AG04450 (cell line): ENCODE results near the gene IKZF3. TPM values are rescaled to one million over a fixed set of nuclear protein-coding genes. Genes with fewer than 3 reads are reported as not detected.
"Not testable (repeated sequence)": the region's sequence is repeated elsewhere in the genome, so short reads cannot be mapped to it uniquely, and the experiment has no call there.

Source experiments
- CTCF ChIA-PET: fragments of 300-600, 350-600 bp; formaldehyde crosslinking; extraction: SDS; loops from one replicate; lab custom pipeline; 2022; ENCODE audit warnings: antibody characterized with exemption, inconsistent platforms; lab: Charles Lee
- POLR2A ChIA-PET: fragments of 350-600 bp; formaldehyde crosslinking; extraction: SDS; loops from one replicate; lab custom pipeline; 2021; ENCODE audit warnings: antibody characterized with exemption, inconsistent platforms; lab: Yijun Ruan, JAX
- DNase-seq: peaks from one replicate; pipeline ENCODE4 v3.0.0-alpha.2; 2011; ENCODE audit warnings: low read depth, low spot score
- H3K27ac ChIP-seq: one replicate; pipeline ENCODE4 v1.5.1; 2012; ENCODE audit warnings: low read depth, low read length, control low read depth
- H3K27me3 ChIP-seq: one replicate; pipeline ENCODE4 v1.6.0; 2012; ENCODE audit warnings: low read length; ENCODE audit not compliant: control insufficient read depth, insufficient read depth
- H3K4me3 ChIP-seq: 2 replicates; pipeline ENCODE4 v1.5.1; 2011; ENCODE audit warnings: mild to moderate bottlenecking, low read depth, low read length, control low read depth
- H3K9me3 ChIP-seq: 2 replicates; pipeline ENCODE4 v1.5.1; 2012; ENCODE audit warnings: low read length; ENCODE audit not compliant: control insufficient read depth, insufficient read depth
- polyA plus RNA-seq: library from polyadenylated mRNA; depleted of rRNA; stranded (reverse); fragments of >200 nt; gene quantifications from 2 replicates; pipeline ENCODE4 v1.2.3, GENCODE V29; 2011
- TF ChIP-seq, protein P1 (sequence below): IDR thresholded peaks from 2 replicates; pipeline ENCODE4 v1.5.1; 2011; ENCODE audit warnings: low read depth, low read length, control low read depth, inconsistent platforms

The IKZF3 gene
- polyA plus RNA-seq, 1 experiment = not detected

DNA sequence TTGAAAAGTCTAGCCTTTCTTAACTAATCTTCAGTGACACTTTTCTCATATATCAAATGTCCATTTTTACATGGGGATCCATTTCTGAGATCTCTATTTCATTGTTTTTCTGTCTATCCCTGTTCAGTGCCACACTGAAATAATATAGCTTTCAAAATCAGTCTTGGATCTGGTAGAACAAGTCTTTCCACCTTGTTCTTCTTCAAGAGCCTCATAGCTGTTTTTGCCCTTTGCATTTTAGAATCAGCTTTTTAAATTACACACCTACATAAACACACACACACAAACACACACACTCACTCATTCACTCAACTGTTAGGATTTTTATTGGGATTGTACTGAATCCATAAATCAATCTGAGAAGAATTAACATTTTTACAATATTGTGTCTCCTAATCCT is 35.1 kb upstream of the IKZF3 start:
- no peak for DNase-seq
- H3K27me3 ChIP-seq = no peaks in the 10 kb centered on the region
- ChIA-PET POLR2A (no interaction called here), CTCF (no interaction called here)
- no peaks in the 10 kb centered on the region for H3K9me3 ChIP-seq
- H3K4me3 ChIP-seq = no peak overlapping the region
- TF ChIP-seq, protein P1, sequence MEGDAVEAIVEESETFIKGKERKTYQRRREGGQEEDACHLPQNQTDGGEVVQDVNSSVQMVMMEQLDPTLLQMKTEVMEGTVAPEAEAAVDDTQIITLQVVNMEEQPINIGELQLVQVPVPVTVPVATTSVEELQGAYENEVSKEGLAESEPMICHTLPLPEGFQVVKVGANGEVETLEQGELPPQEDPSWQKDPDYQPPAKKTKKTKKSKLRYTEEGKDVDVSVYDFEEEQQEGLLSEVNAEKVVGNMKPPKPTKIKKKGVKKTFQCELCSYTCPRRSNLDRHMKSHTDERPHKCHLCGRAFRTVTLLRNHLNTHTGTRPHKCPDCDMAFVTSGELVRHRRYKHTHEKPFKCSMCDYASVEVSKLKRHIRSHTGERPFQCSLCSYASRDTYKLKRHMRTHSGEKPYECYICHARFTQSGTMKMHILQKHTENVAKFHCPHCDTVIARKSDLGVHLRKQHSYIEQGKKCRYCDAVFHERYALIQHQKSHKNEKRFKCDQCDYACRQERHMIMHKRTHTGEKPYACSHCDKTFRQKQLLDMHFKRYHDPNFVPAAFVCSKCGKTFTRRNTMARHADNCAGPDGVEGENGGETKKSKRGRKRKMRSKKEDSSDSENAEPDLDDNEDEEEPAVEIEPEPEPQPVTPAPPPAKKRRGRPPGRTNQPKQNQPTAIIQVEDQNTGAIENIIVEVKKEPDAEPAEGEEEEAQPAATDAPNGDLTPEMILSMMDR = no peak
- H3K27ac ChIP-seq = no peak overlapping the region

DNA sequence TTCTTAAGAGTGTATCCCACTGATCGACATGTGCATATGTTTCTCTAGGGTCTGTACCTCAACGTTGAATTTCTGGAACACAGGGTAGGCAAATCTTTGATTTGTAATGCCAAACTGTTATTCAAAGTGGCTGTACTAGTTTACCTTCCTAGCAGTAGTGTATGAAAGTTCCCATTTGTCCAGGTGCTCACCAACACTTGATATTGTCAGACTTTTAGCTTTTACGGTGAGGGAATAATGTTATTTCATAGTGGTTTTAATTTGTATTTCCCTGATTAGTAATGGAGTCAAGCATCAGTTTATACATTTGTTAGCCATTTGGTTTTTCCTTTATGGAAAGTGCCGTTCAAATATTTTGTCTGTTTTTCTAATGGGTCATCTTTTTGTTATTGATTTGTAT is 34.0 kb upstream of the IKZF3 start:
- H3K27ac ChIP-seq = no peak overlapping the region
- ChIA-PET POLR2A (no interaction called here), CTCF (no interaction called here)
- DNase-seq = no peak
- TF ChIP-seq, protein P1 = no peak
- no peak overlapping the region for H3K4me3 ChIP-seq
- peaks cover 4% of the 10 kb centered on the region for H3K27me3 ChIP-seq
- H3K9me3 ChIP-seq = no peaks in the 10 kb centered on the region

DNA sequence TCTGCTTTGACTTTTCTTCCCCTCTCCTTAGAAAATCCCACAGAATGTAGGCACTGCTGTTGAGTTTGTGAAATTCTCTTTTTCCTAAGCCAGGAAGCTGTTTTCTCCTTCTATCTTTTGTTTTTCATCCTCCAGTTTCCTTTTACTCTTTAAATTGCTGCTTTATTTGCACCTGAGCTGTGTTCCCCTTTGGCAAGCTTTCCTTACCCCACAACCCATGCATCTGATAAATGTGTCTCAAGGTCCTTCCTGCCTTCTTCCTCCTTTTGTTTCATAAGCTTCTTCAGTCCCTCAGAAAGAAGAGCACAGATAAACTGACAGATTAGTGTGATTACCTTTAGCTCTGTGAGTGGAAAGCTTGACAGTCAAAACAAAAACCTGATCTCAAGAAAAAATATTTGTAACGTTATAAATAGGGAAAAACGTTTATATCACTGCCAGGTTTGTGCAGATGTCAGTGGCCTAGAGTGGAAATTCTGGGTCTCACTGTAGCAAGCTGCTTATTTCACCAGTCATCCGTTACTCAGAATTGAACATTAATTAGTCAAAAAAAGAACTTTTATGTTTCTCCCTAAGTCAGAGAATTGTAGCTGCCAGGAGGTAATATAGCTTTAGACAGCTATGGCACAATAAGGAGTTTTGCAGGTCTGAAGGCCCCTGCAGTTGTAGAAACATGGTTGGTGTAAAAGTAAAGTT is 30.7 kb upstream of the IKZF3 start:
- Histone ChIP-seq H3K27me3 (peaks cover 17% of the 10 kb centered on the region), H3K27ac (no peak overlapping the region), H3K9me3 (no peaks in the 10 kb centered on the region), H3K4me3 (no peak overlapping the region)
- TF ChIP-seq, protein P1 = no peak
- CTCF ChIA-PET = no interaction called here
- DNase-seq = no peak
- POLR2A ChIA-PET = no interaction called here

DNA sequence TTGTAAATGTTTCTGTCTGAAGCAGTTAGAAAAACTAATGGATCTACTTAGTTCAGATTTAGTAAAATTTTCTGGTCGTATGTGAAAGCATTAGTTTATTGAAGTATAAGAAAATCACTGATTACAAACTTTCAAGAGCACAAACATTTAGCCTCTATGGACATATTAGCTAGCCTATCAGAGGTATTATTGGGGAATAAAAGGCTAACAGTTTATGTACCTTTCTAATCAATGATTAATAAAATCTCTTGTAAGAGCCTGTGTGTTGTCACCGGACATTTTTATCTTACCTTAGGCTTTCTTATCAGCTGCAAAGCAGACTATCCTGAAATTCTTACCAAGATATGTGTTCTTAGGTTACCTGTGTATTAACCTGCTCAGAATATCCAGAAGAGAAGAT is 25.1 kb upstream of the IKZF3 start:
- ChIA-PET CTCF (no interaction called here), POLR2A (no interaction called here)
- no peak for DNase-seq
- TF ChIP-seq, protein P1 = no peak
- Histone ChIP-seq H3K27ac (no peak overlapping the region), H3K27me3 (peaks cover 38% of the 10 kb centered on the region), H3K4me3 (no peak overlapping the region), H3K9me3 (no peaks in the 10 kb centered on the region)

DNA sequence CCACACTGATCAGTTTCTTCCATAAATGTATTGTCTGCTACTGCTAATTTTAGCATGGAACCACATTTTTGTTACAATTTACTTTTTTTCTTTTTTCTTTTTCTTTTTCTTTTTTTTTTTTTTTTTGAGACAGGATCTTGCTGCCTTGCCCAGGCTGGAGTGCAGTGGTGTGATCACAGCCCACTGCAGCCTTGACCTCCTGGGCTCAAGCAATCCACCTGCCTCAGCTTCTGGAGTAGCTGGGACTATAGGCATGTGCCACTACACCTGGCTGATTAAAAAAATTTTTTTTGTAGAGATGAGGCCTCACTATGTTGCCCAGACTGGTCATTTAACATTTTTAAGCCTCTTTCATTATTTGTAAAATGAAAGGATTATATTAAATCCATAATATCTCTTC is 23.0 kb upstream of the IKZF3 start:
- DNase-seq = no peak
- CTCF ChIA-PET = interaction anchor here (0.6 kb wide), 1 partner anchor 26 kb away, joined by 3 read pairs; no protein-coding TSS in a partner anchor
- no peak overlapping the region for H3K27ac ChIP-seq
- TF ChIP-seq, protein P1 = no peak
- H3K27me3 ChIP-seq = peaks cover 28% of the 10 kb centered on the region
- no peak overlapping the region for H3K4me3 ChIP-seq
- H3K9me3 ChIP-seq = no peaks in the 10 kb centered on the region
- POLR2A ChIA-PET = no interaction called here

DNA sequence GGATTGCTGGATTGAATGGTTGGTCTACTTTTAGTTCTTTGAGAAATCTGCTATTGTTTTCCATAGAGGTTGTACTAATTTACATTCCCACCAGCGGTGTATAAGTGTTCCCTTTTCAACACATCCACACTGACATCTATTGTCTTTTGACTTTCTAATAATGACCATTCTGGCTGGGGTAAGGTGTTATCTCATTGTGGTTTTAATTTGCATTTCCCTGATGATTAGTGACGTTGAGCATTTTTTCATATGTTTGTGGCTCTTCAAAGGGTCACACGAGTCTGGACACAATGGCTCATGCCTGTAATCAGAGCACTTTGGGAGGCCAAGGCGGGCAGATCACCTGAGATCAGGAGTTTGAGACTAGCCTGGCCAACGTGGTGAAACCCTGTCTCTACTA is 22.0 kb upstream of the IKZF3 start:
- H3K27ac ChIP-seq, H3K4me3 ChIP-seq, DNase-seq, POLR2A ChIA-PET, H3K9me3 ChIP-seq: not testable (repeated sequence)
- CTCF ChIA-PET = interaction anchor here (3.0 kb wide), 1 partner anchor 13 kb away, joined by 10 read pairs; no protein-coding TSS in a partner anchor
- peaks cover 28% of the 10 kb centered on the region for H3K27me3 ChIP-seq
